ENCODE results near the gene SLC3A2. TPM values are rescaled to one million over a fixed set of nuclear protein-coding genes. Genes with fewer than 3 reads are reported as not detected.

Gene SLC3A2
- total and polyA plus RNA-seq, 2 of the 13 experiments (the other 11 are each of a cell fraction or from before 2014, with no cell fraction given), result 213 to 226 TPM

DNA sequence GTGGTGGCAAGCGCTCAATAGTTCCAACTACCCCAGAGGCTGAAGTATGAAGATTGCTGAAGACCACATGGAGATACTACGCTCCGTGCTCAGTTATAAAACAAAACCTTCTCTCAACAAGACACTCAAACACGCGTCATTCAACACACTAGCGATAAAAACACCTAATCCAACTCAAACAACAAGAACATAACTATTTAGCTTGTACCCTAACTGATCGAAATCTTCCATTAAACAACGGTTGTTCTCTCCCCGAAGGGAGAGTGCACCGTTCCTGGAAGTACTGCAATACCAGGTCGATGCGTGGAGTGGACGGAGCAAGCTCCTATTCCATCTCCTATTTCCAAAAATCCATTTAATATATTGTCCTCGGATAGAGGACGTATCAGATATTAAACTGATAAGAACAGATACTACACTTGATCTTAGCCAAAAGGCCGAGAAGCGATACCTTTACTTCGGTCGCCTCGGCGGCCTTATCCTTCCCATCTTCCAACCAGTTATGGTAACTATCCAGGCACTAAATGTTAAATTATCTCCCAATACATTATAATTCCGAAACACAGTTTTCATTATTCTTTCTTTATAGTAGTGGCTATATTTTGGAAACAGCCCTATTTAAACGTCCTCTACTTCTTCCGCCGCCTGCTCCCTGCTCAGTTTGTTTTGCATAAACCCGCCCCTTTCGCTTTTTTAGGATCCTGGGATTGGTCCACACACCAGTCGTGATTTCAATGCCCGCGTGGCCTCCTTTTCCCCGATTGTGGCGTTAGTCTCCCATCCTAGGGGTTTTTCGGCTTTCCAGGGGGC is 39.1 kb upstream of the SLC3A2 start (continued):
- peak; percentile 77; the same call in 1 of the 2 replicates for TF ChIP-seq ZNF101 (CRISPR knock-in tag; IDR thresholded peaks at IDR 0.05; ENCODE audit: borderline replicate concordance, low read depth)
- TF ChIP-seq HIVEP1 (CRISPR knock-in tag; IDR thresholded peaks at IDR 0.05), result no peak
- TF ChIP-seq NBN (conservative IDR thresholded peaks at IDR 0.05), result no peak
- peak; percentile 99 for TF ChIP-seq PHF5A (CRISPR knock-in tag; IDR thresholded peaks at IDR 0.05; ENCODE audit: low read depth, unreplicated experiment)
- TF ChIP-seq ELF1 (CRISPR knock-in tag; IDR thresholded peaks at IDR 0.05), result peak; percentile 68
- no peak for TF ChIP-seq ZNF253 (CRISPR knock-in tag; IDR thresholded peaks at IDR 0.05; ENCODE audit: borderline replicate concordance)
- TF ChIP-seq ARHGAP35 (CRISPR knock-in tag; IDR thresholded peaks at IDR 0.05; ENCODE audit: borderline replicate concordance), result peak; percentile 59; the same call in 1 of the 2 replicates
- TF ChIP-seq, protein P1, sequence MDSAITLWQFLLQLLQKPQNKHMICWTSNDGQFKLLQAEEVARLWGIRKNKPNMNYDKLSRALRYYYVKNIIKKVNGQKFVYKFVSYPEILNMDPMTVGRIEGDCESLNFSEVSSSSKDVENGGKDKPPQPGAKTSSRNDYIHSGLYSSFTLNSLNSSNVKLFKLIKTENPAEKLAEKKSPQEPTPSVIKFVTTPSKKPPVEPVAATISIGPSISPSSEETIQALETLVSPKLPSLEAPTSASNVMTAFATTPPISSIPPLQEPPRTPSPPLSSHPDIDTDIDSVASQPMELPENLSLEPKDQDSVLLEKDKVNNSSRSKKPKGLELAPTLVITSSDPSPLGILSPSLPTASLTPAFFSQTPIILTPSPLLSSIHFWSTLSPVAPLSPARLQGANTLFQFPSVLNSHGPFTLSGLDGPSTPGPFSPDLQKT (CRISPR knock-in tag; IDR thresholded peaks at IDR 0.05; ENCODE audit: borderline replicate concordance), result 0 out of 2 replicates have a peak, but pooled peaks have one; percentile 86
- no peak for TF ChIP-seq ZNF317 (CRISPR knock-in tag; IDR thresholded peaks at IDR 0.05)
- TF ChIP-seq, protein P2, sequence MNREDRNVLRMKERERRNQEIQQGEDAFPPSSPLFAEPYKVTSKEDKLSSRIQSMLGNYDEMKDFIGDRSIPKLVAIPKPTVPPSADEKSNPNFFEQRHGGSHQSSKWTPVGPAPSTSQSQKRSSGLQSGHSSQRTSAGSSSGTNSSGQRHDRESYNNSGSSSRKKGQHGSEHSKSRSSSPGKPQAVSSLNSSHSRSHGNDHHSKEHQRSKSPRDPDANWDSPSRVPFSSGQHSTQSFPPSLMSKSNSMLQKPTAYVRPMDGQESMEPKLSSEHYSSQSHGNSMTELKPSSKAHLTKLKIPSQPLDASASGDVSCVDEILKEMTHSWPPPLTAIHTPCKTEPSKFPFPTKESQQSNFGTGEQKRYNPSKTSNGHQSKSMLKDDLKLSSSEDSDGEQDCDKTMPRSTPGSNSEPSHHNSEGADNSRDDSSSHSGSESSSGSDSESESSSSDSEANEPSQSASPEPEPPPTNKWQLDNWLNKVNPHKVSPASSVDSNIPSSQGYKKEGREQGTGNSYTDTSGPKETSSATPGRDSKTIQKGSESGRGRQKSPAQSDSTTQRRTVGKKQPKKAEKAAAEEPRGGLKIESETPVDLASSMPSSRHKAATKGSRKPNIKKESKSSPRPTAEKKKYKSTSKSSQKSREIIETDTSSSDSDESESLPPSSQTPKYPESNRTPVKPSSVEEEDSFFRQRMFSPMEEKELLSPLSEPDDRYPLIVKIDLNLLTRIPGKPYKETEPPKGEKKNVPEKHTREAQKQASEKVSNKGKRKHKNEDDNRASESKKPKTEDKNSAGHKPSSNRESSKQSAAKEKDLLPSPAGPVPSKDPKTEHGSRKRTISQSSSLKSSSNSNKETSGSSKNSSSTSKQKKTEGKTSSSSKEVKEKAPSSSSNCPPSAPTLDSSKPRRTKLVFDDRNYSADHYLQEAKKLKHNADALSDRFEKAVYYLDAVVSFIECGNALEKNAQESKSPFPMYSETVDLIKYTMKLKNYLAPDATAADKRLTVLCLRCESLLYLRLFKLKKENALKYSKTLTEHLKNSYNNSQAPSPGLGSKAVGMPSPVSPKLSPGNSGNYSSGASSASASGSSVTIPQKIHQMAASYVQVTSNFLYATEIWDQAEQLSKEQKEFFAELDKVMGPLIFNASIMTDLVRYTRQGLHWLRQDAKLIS (CRISPR knock-in tag; IDR thresholded peaks at IDR 0.05), result peak; percentile 99
- TF ChIP-seq ZNF749 (CRISPR knock-in tag; IDR thresholded peaks at IDR 0.05; ENCODE audit: borderline replicate concordance), result peak; percentile 98
- no peak for TF ChIP-seq HNRNPL (IDR thresholded peaks at IDR 0.05; ENCODE audit: low read depth, low read length)
- no peak for TF ChIP-seq EEA1 (CRISPR knock-in tag; IDR thresholded peaks at IDR 0.05; ENCODE audit: borderline replicate concordance)
- peak; percentile 100 for TF ChIP-seq ZC3H4 (CRISPR knock-in tag; IDR thresholded peaks at IDR 0.05; ENCODE audit: borderline replicate concordance)
- no peak for TF ChIP-seq CC2D1A (CRISPR knock-in tag; IDR thresholded peaks at IDR 0.05)
- no peak for TF ChIP-seq NFE2L2 (IDR thresholded peaks at IDR 0.05; ENCODE audit: low read length)
- TF ChIP-seq, protein P3, sequence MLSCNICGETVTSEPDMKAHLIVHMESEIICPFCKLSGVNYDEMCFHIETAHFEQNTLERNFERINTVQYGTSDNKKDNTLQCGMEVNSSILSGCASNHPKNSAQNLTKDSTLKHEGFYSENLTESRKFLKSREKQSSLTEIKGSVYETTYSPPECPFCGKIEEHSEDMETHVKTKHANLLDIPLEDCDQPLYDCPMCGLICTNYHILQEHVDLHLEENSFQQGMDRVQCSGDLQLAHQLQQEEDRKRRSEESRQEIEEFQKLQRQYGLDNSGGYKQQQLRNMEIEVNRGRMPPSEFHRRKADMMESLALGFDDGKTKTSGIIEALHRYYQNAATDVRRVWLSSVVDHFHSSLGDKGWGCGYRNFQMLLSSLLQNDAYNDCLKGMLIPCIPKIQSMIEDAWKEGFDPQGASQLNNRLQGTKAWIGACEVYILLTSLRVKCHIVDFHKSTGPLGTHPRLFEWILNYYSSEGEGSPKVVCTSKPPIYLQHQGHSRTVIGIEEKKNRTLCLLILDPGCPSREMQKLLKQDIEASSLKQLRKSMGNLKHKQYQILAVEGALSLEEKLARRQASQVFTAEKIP (CRISPR knock-in tag; IDR thresholded peaks at IDR 0.05; ENCODE audit: borderline replicate concordance), result no peak
- TF ChIP-seq, protein P4, sequence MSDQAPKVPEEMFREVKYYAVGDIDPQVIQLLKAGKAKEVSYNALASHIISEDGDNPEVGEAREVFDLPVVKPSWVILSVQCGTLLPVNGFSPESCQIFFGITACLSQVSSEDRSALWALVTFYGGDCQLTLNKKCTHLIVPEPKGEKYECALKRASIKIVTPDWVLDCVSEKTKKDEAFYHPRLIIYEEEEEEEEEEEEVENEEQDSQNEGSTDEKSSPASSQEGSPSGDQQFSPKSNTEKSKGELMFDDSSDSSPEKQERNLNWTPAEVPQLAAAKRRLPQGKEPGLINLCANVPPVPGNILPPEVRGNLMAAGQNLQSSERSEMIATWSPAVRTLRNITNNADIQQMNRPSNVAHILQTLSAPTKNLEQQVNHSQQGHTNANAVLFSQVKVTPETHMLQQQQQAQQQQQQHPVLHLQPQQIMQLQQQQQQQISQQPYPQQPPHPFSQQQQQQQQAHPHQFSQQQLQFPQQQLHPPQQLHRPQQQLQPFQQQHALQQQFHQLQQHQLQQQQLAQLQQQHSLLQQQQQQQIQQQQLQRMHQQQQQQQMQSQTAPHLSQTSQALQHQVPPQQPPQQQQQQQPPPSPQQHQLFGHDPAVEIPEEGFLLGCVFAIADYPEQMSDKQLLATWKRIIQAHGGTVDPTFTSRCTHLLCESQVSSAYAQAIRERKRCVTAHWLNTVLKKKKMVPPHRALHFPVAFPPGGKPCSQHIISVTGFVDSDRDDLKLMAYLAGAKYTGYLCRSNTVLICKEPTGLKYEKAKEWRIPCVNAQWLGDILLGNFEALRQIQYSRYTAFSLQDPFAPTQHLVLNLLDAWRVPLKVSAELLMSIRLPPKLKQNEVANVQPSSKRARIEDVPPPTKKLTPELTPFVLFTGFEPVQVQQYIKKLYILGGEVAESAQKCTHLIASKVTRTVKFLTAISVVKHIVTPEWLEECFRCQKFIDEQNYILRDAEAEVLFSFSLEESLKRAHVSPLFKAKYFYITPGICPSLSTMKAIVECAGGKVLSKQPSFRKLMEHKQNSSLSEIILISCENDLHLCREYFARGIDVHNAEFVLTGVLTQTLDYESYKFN (CRISPR knock-in tag; conservative IDR thresholded peaks at IDR 0.05), result peak; percentile 57
